GM12878 (cell line): Measurements from ENCODE around the gene PATL1.

ENCODE experiments used
- CTCF ChIP-seq, 3 experiments: IDR thresholded peaks in 2 of 3; conservative IDR thresholded peaks in 1 of 3; 2 replicates each; pipeline ENCODE4 v1.5.1; 2011; ENCODE audit warnings: low read depth in 3 of 3, low read length in 3 of 3, mild to moderate bottlenecking in 3 of 3, control low read depth in 2 of 3, moderate library complexity in 2 of 3, inconsistent platforms in 1 of 3, mixed read lengths in 1 of 3; ENCODE audit not compliant: control insufficient read depth in 2 of 3, insufficient read depth in 1 of 3; ENCODE audit errors: extremely low read depth in 1 of 3
- EP300 ChIP-seq, 2 experiments: fragments of 150-350 bp in 1 of 2; IDR thresholded peaks; 2 replicates each; pipeline ENCODE4 v1.6.1; 2011 to 2012; ENCODE audit warnings: low read depth in 2 of 2, low read length in 2 of 2, borderline replicate concordance in 1 of 2, improper control_type of control experiment in 1 of 2, inconsistent platforms in 1 of 2; ENCODE audit not compliant: control insufficient read depth in 1 of 2
- GABPA ChIP-seq: IDR thresholded peaks from 2 replicates; pipeline ENCODE4 v1.6.1; 2014; ENCODE audit warnings: antibody characterized with exemption, low read depth, mild to moderate bottlenecking, inconsistent platforms
- POLR2A ChIP-seq: IDR thresholded peaks from 2 replicates; pipeline ENCODE4 v1.6.1; 2011; ENCODE audit warnings: low read depth, mild to moderate bottlenecking, low read length
- POLR2AphosphoS2 ChIP-seq: IDR thresholded peaks from 2 replicates; pipeline ENCODE4 v1.6.1; 2011; ENCODE audit warnings: low read depth, mild to moderate bottlenecking, low read length, improper control_type of control experiment, moderate library complexity

GRCh38 chr11:59676205-59676604 is 7.4 kb upstream of the PATL1 start:
- TF ChIP-seq CTCF (IDR thresholded peaks at IDR 0.05 in 2 of 3, conservative IDR thresholded peaks at IDR 0.05 in 1 of 3; ENCODE audit: control insufficient read depth in 2 of 3, extremely low read depth in 1 of 3, insufficient read depth in 1 of 3, low read depth in 3 of 3, low read length in 3 of 3): no peak
- no peak for TF ChIP-seq EP300 (IDR thresholded peaks at IDR 0.05; ENCODE audit: borderline replicate concordance in 1 of 2, control insufficient read depth in 1 of 2, low read depth in 2 of 2, low read length in 2 of 2)
- TF ChIP-seq GABPA: no peak
- TF ChIP-seq POLR2AphosphoS2: no peak
- no peak for TF ChIP-seq POLR2A
